BJ (cell line): ENCODE data around the gene HIVEP3. TPM values are rescaled to one million over a fixed set of nuclear protein-coding genes. Genes with fewer than 3 reads are reported as not detected.

Experiments used
- CTCF ChIA-PET: fragments of 350-600 bp; formaldehyde crosslinking; extraction: SDS; loops from one replicate; lab custom pipeline; 2021; ENCODE audit warnings: antibody characterized with exemption, inconsistent platforms; lab: Yijun Ruan, JAX
- POLR2A ChIA-PET: fragments of 300-600 bp; sonication (Branson Sonifier 250); formaldehyde crosslinking; extraction: SDS; loops from one replicate; lab custom pipeline; 2021; ENCODE audit warnings: antibody characterized with exemption; lab: Charles Lee
- DNase-seq: peaks from one replicate; pipeline ENCODE4 v3.0.0-alpha.2; 2011; ENCODE audit warnings: low read depth
- H3K27me3 ChIP-seq: 2 replicates; pipeline ENCODE4 v1.6.0; 2011; ENCODE audit warnings: low read length; ENCODE audit not compliant: control insufficient read depth, insufficient read depth
- H3K36me3 ChIP-seq: 2 replicates; pipeline ENCODE4 v1.5.1; 2011; ENCODE audit warnings: low read length; ENCODE audit not compliant: control insufficient read depth, insufficient read depth
- H3K4me3 ChIP-seq: 2 replicates; pipeline ENCODE4 v1.5.1; 2011; ENCODE audit warnings: low read depth, mild to moderate bottlenecking, control low read depth, low read length
- CTCF ChIP-seq: IDR thresholded peaks from 2 replicates; pipeline ENCODE4 v1.5.1; 2011; ENCODE audit warnings: low read depth, mild to moderate bottlenecking, control low read depth, inconsistent platforms, low read length, moderate library complexity; ENCODE audit not compliant: insufficient read depth
- polyA plus RNA-seq: library from polyadenylated mRNA; depleted of rRNA; stranded (reverse); fragments of >200 nt; gene quantifications from 2 replicates; pipeline ENCODE4 v1.2.3, GENCODE V29; 2011

Gene HIVEP3
- polyA plus RNA-seq, 1 experiment: 4.0 TPM

GRCh38 chr1:41894808-41895483, 23.8 kb downstream of the HIVEP3 start:
- Histone ChIP-seq H3K27me3 (no peaks in the 10 kb centered on the region), H3K4me3 (no peak overlapping the region), H3K36me3 (no peaks in the 10 kb centered on the region)
- ChIA-PET POLR2A (no interaction called here), CTCF (interaction anchor here (1.0 kb wide), 1 partner anchor 10 kb away, joined by 5 read pairs; no protein-coding TSS in a partner anchor)
- no peak for TF ChIP-seq CTCF
- no peak for DNase-seq

GRCh38 chr1:41894101-41894807, 24.5 kb downstream of the HIVEP3 start:
- Histone ChIP-seq H3K36me3 (no peaks in the 10 kb centered on the region), H3K27me3 (no peaks in the 10 kb centered on the region), H3K4me3 (no peak overlapping the region)
- CTCF ChIA-PET: interaction anchor here (1.0 kb wide), 1 partner anchor 10 kb away, joined by 5 read pairs; no protein-coding TSS in a partner anchor
- TF ChIP-seq CTCF: no peak
- DNase-seq: no peak
- POLR2A ChIA-PET: no interaction called here

GRCh38 chr1:41892301-41892781, 26.4 kb downstream of the HIVEP3 start:
- ChIA-PET CTCF (interaction anchor here (0.6 to 1.4 kb wide), 5 partner anchors 10 to 408 kb away, joined by 3 to 4 read pairs (median 3); no protein-coding TSS in a partner anchor), POLR2A (no interaction called here)
- no peaks in the 10 kb centered on the region for H3K27me3 ChIP-seq
- no peak for TF ChIP-seq CTCF
- DNase-seq: no peak
- H3K4me3 ChIP-seq: no peak overlapping the region
- H3K36me3 ChIP-seq: no peaks in the 10 kb centered on the region

GRCh38 chr1:41891199-41891896, 27.4 kb downstream of the HIVEP3 start:
- DNase-seq: no peak
- H3K27me3 ChIP-seq: no peaks in the 10 kb centered on the region
- ChIA-PET POLR2A (no interaction called here), CTCF (interaction anchor here (0.8 to 1.4 kb wide), 5 partner anchors 9 to 282 kb away, joined by 3 to 4 read pairs (median 3); no protein-coding TSS in a partner anchor)
- no peak overlapping the region for H3K4me3 ChIP-seq
- no peak for TF ChIP-seq CTCF
- no peaks in the 10 kb centered on the region for H3K36me3 ChIP-seq
